ENCODE measurements around the gene ADARB1.

DNA sequence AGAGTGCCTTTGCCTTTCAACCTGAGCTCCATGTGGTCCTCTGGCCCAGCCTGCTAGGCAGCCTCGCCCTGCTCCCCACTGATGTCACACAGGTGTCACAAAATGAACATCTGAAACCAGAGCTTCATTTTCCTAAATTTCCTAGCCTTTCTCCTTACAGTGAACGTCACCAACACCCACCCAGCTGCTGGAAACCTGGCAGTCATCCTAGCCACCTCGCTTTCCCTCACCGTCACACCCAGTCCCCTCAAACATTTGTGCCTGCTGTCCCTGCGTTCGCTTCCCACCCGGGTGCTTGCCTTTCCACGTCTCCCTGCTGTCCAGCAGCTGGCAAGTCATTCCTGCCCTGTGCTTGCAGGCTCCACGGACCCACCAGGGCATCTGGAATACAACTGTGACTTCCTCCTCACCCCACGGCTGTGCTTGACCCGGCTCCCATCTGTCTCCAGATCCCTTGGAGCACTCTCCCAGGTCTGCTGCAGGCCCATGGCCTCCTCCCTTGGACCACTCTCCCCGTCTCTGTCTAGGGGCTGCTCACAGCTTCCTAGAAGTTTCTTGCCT is 23.5 kb downstream of the ADARB1 start:
- TF ChIP-seq, protein P1, sequence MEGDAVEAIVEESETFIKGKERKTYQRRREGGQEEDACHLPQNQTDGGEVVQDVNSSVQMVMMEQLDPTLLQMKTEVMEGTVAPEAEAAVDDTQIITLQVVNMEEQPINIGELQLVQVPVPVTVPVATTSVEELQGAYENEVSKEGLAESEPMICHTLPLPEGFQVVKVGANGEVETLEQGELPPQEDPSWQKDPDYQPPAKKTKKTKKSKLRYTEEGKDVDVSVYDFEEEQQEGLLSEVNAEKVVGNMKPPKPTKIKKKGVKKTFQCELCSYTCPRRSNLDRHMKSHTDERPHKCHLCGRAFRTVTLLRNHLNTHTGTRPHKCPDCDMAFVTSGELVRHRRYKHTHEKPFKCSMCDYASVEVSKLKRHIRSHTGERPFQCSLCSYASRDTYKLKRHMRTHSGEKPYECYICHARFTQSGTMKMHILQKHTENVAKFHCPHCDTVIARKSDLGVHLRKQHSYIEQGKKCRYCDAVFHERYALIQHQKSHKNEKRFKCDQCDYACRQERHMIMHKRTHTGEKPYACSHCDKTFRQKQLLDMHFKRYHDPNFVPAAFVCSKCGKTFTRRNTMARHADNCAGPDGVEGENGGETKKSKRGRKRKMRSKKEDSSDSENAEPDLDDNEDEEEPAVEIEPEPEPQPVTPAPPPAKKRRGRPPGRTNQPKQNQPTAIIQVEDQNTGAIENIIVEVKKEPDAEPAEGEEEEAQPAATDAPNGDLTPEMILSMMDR (IDR thresholded peaks at IDR 0.05) = no peak
- TF ChIP-seq POLR2A (IDR thresholded peaks at IDR 0.05) (no peak), EP300 (IDR thresholded peaks at IDR 0.05; ENCODE audit: low read depth) (no peak), POLR2AphosphoS5 (IDR thresholded peaks at IDR 0.05) (no peak)

Measured in transverse colon (tissue), 4 donors.